ENCODE data around the gene KIF26B. TPM values are rescaled to one million over a fixed set of nuclear protein-coding genes. Genes with fewer than 3 reads are reported as not detected.

Gene KIF26B
- polyA plus RNA-seq, 1 donor (not counting 4 experiments of a cell fraction or from before 2014, with no cell fraction given), result 0.58 TPM

DNA sequence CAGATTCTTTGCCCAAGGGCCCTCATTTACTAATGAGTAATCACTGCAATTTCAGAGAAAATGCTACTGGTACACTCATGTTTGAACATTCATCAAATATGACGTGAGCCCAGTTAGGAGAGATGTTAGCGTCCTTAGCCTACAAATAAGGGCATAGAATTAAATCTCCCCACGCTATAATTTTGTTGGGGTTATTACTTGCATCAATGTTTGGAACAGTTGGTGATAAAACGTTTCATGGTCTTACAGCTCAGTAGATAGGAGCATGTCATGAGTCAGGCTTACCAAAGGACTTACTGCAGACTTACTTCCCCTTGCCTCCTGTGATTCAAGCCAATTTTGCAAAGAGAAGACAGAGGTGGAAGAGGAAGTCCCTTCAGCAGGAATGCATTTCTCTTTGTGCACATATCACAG lies 304.0 kb downstream of the KIF26B start:
- no peak for DNase-seq (ENCODE audit: low read depth, low spot score)

DNA sequence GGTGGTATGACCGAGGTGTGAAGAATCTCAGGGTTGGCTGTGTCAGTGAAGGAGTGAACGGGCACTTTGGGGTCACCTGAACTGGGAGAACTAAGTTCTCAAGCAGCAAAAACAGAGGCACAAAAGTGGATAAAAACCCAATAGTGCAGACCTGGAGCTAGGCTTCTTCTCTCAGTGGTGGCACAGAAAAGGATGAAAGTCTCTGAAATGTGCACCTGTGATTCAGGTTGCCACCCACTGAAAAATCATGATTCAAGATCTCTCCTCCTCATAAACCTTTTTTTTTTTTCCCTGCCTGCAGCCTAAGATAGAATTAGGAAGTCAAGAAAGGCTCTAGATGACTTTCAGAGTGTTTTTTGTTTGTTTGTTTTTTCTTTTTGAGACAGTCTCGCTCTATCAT lies 304.8 kb downstream of the KIF26B start:
- H3K79me2 ChIP-seq (ENCODE audit: control insufficient read depth, insufficient read depth, low read length), result no peaks in the 10 kb centered on the region
- H2AFZ ChIP-seq (ENCODE audit: control insufficient read depth, low read length), result no peak overlapping the region
- TF ChIP-seq, protein P1, sequence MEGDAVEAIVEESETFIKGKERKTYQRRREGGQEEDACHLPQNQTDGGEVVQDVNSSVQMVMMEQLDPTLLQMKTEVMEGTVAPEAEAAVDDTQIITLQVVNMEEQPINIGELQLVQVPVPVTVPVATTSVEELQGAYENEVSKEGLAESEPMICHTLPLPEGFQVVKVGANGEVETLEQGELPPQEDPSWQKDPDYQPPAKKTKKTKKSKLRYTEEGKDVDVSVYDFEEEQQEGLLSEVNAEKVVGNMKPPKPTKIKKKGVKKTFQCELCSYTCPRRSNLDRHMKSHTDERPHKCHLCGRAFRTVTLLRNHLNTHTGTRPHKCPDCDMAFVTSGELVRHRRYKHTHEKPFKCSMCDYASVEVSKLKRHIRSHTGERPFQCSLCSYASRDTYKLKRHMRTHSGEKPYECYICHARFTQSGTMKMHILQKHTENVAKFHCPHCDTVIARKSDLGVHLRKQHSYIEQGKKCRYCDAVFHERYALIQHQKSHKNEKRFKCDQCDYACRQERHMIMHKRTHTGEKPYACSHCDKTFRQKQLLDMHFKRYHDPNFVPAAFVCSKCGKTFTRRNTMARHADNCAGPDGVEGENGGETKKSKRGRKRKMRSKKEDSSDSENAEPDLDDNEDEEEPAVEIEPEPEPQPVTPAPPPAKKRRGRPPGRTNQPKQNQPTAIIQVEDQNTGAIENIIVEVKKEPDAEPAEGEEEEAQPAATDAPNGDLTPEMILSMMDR (optimal IDR thresholded peaks at IDR 0.05 in 1 of 3, IDR thresholded peaks at IDR 0.05 in 1 of 3, conservative IDR thresholded peaks at IDR 0.05 in 1 of 3; ENCODE audit: extremely low read depth in 1 of 3, insufficient read depth in 2 of 3, low read length in 3 of 3), result no peak
- no peak for TF ChIP-seq EZH2 (IDR thresholded peaks at IDR 0.05; ENCODE audit: low read length)
- no peak overlapping the region for H3K27ac ChIP-seq (ENCODE audit: control insufficient read depth, insufficient read depth, low read length)
- H3K9ac ChIP-seq (ENCODE audit: control insufficient read depth, extremely low read depth, insufficient read depth, low read length), result no peak overlapping the region
- H3K9me1 ChIP-seq (ENCODE audit: control insufficient read depth, extremely low read depth, insufficient read depth, low read length), result no peaks in the 10 kb centered on the region
- H3K36me3 ChIP-seq (ENCODE audit: control insufficient read depth in 2 of 2, extremely low read depth in 1 of 2, insufficient read depth in 2 of 2, low read length in 2 of 2), result no peaks in the 10 kb centered on the region
- no peaks in the 10 kb centered on the region for H3K4me1 ChIP-seq (ENCODE audit: control insufficient read depth, extremely low read depth, insufficient read depth, low read length)
- H3K27me3 ChIP-seq (ENCODE audit: control insufficient read depth, extremely low read depth, insufficient read depth, low read length), result no peaks in the 10 kb centered on the region
- no peak for DNase-seq (ENCODE audit: low read depth, low spot score)
- no peak for FAIRE-seq
- dilution Hi-C loops (cut with MboI; ENCODE audit: extremely low pct_ligation_motif_present, low sequenced_read_pairs), result no loop called here
- no peaks in the 10 kb centered on the region for H3K9me3 ChIP-seq (ENCODE audit: control insufficient read depth, low read depth, low read length)
- no peak overlapping the region for H3K4me3 ChIP-seq (ENCODE audit: control insufficient read depth in 2 of 3, extremely low read depth in 1 of 3, insufficient read depth in 2 of 3, low read depth in 1 of 3, low read length in 3 of 3)
- no peak overlapping the region for H3K4me2 ChIP-seq (ENCODE audit: control insufficient read depth, extremely low read depth, insufficient read depth, low read depth, low read length)
- H4K20me1 ChIP-seq (ENCODE audit: control insufficient read depth, extremely low read depth, insufficient read depth, low read length), result no peaks in the 10 kb centered on the region

More for the DNA sequence above, 304.0 kb downstream of the KIF26B start:
- TF ChIP-seq, protein P1 (optimal IDR thresholded peaks at IDR 0.05 in 1 of 3, IDR thresholded peaks at IDR 0.05 in 1 of 3, conservative IDR thresholded peaks at IDR 0.05 in 1 of 3; ENCODE audit: extremely low read depth in 1 of 3, insufficient read depth in 2 of 3, low read length in 3 of 3), result no peak
- TF ChIP-seq EZH2 (IDR thresholded peaks at IDR 0.05; ENCODE audit: low read length), result no peak
- H4K20me1 ChIP-seq (ENCODE audit: control insufficient read depth, extremely low read depth, insufficient read depth, low read length), result no peaks in the 10 kb centered on the region
- no peak overlapping the region for H3K27ac ChIP-seq (ENCODE audit: control insufficient read depth, insufficient read depth, low read length)
- H3K4me3 ChIP-seq (ENCODE audit: control insufficient read depth in 2 of 3, extremely low read depth in 1 of 3, insufficient read depth in 2 of 3, low read depth in 1 of 3, low read length in 3 of 3), result no peak overlapping the region
- no peaks in the 10 kb centered on the region for H3K36me3 ChIP-seq (ENCODE audit: control insufficient read depth in 2 of 2, extremely low read depth in 1 of 2, insufficient read depth in 2 of 2, low read length in 2 of 2)
- H3K4me1 ChIP-seq (ENCODE audit: control insufficient read depth, extremely low read depth, insufficient read depth, low read length), result no peaks in the 10 kb centered on the region
- H3K9me3 ChIP-seq (ENCODE audit: control insufficient read depth, low read depth, low read length), result no peaks in the 10 kb centered on the region
- H3K79me2 ChIP-seq (ENCODE audit: control insufficient read depth, insufficient read depth, low read length), result no peaks in the 10 kb centered on the region
- H3K9ac ChIP-seq (ENCODE audit: control insufficient read depth, extremely low read depth, insufficient read depth, low read length), result no peak overlapping the region
- H3K4me2 ChIP-seq (ENCODE audit: control insufficient read depth, extremely low read depth, insufficient read depth, low read depth, low read length), result no peak overlapping the region
- no peak overlapping the region for H2AFZ ChIP-seq (ENCODE audit: control insufficient read depth, low read length)
- dilution Hi-C loops (cut with MboI; ENCODE audit: extremely low pct_ligation_motif_present, low sequenced_read_pairs), result no loop called here
- no peak for FAIRE-seq
- no peaks in the 10 kb centered on the region for H3K9me1 ChIP-seq (ENCODE audit: control insufficient read depth, extremely low read depth, insufficient read depth, low read length)
- H3K27me3 ChIP-seq (ENCODE audit: control insufficient read depth, extremely low read depth, insufficient read depth, low read length), result no peaks in the 10 kb centered on the region
